ELR (cell line): ENCODE measurements around the gene TNMD.

Experiments
- DNase-seq: peaks from one replicate; pipeline ENCODE4 v3.0.0-alpha.2; 2015; ENCODE audit warnings: low read depth

TNMD gene

GRCh38 chrX:100643956-100644860 is 59.5 kb downstream of the TNMD start, which contains the start of gene SRPX2:
Gene SRPX2 (plus strand): TSS chrX:100644199. CDS start chrX:100646323, 2,124 bp downstream.
- peak; percentile 92 for DNase-seq

GRCh38 chrX:100645106-100645505 is 60.4 kb downstream of the TNMD start:
- peak; percentile 43 for DNase-seq

DNA sequence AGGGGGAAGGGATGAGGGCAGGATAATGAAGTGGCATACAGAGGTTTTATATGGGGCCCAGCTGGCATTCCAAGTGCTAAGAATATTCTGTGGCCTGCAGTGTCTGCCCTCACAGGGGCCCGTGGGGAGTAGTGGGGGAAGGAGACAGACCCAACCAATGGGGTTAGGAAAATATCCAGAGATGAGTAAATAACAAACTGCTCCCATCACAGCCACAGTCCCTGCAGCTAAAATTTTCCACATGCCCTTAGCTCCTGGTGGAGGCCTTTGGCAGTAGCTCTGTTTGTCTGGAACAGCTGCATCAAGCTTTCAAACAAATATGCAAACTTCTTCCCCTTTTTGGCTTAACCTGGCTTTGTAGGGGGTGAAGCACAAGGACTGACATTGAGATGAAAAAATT is 62.4 kb downstream of the TNMD start:
- no peak for DNase-seq

- DNase-seq = no peak
These were observed 63.0 kb downstream of the TNMD start for GRCh38 chrX:100647739-100648138.

DNA sequence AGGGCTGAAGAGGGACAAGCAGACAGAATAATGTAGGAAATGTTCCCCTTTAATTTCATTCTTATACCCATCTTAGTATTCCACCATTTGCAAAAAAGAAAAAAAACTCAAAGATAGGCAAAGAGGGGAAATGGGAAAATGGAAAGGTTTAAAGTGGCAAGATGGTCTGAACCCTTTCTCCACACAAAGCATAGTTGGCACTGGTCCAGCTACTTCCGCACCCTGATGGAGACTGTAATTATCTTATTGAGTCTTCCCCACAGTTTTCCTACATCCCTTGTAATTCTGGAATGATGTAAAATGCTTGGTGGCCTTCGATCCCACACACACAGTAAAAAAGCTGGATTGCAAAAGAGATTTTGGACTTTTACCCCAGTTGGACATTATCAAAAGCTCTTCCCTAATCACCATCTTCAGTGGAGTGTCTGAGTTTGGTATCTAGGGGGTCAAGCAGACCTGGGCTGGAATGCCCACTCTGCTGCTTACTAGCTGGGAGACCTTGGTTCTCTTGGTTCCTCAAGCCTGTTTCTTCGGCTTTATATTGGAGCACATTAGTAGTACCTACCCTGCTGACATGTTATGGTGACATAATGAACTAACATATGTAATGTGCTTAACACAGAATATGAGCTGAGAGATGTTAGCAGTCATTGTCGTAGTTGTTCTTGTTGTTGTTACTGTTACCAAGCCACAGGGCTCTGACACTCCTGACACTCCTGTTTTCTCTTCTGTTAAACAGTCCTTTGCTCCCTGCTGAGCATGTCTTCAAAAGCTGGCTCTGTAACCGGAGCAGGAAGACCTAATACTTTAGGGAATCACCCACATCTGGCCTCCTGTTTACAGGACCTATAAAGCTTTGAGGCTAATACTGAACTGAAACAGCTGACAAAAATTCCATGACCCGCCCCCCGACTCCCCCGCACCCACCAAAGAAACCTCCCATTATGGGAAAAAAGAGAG is 64.0 kb downstream of the TNMD start:
- DNase-seq = peak; percentile 43
